Gastroesophageal sphincter (tissue), 4 donors: Measurements from ENCODE around the gene TNC. TPM values are rescaled to one million over a fixed set of nuclear protein-coding genes. Genes with fewer than 3 reads are reported as not detected.

Source experiments
- ATAC-seq: fragments of 150-250 bp; one replicate; pipeline ENCODE4 v1.9.1; 2016; ENCODE audit warnings: mild to moderate bottlenecking, moderate library complexity
- H3K27ac ChIP-seq, 4 donors: fragments of 200-600 bp; sonication (generic) in 3 of 4; 1 replicate in 3 of 4; 2 replicates in 1 of 4; pipeline ENCODE4 v1.5.1; 2016 to 2019
- H3K27me3 ChIP-seq: fragments of 200-600 bp; sonication (generic); one replicate; pipeline ENCODE4 v1.5.1; 2019
- H3K36me3 ChIP-seq, 2 donors: fragments of 200-600 bp; sonication (generic); one replicate each; pipeline ENCODE4 v1.5.1; 2019; ENCODE audit warnings: control low read depth in 1 of 2
- H3K4me1 ChIP-seq, 3 donors: fragments of 200-600 bp; sonication (generic); 1 replicate in 2 of 3; 2 replicates in 1 of 3; pipeline ENCODE4 v1.5.1; 2016 to 2019; ENCODE audit warnings: control low read depth in 2 of 3
- H3K4me3 ChIP-seq, 2 donors: fragments of 200-600 bp; sonication (generic); one replicate each; pipeline ENCODE4 v1.5.1; 2019; ENCODE audit warnings: mild to moderate bottlenecking in 1 of 2, moderate library complexity in 1 of 2
- H3K9me3 ChIP-seq, 3 donors: fragments of 200-600 bp; sonication (generic); one replicate each; pipeline ENCODE4 v1.5.1; 2017 to 2019; ENCODE audit warnings: control low read depth in 2 of 3
- EP300 ChIP-seq: sonication (generic); formaldehyde crosslinking; IDR thresholded peaks from one replicate; pipeline ENCODE4 v1.6.1; 2017; ENCODE audit warnings: antibody characterized with exemption, mild to moderate bottlenecking
- POLR2A ChIP-seq, 2 donors: fragments of 450-650 bp; IDR thresholded peaks; one replicate each; pipeline ENCODE4 v1.6.1; 2017; ENCODE audit warnings: antibody characterized with exemption in 2 of 2, mild to moderate bottlenecking in 2 of 2, moderate library complexity in 1 of 2
- POLR2AphosphoS5 ChIP-seq: sonication (generic); formaldehyde crosslinking; IDR thresholded peaks from one replicate; pipeline ENCODE4 v1.6.1; 2017; ENCODE audit warnings: antibody characterized with exemption
- WGBS, 2 donors: methylation state at CpG; one replicate each; pipeline ENCODE4 v1.1.5; 2018; ENCODE audit warnings: low coverage in 1 of 2; 5-methylcytosine and 5-hydroxymethylcytosine counted together
- total RNA-seq, 4 donors: library from RNA; depleted of rRNA; stranded (reverse); fragments of >200 nt; gene quantifications; one replicate each; pipeline ENCODE4 v1.1.0, GENCODE V29; 2016
- TF ChIP-seq, protein P1 (sequence below), 4 experiments: fragments of 200-600 bp in 2 of 4; fragments of 450-650 bp in 2 of 4; sonication (generic) in 1 of 4; IDR thresholded peaks; one replicate each; pipeline ENCODE4 v1.5.1; 2017 to 2019; ENCODE audit warnings: antibody characterized with exemption in 4 of 4, mild to moderate bottlenecking in 2 of 4, moderate library complexity in 2 of 4

Gene TNC
- total RNA-seq, 4 donors from 2014 or later, result 194 to 799 (median 466) TPM

GRCh38 chr9:115127191-115127817 lies 9.3 kb upstream of the TNC start:
- TF ChIP-seq EP300 (no peak), POLR2A (IDR thresholded peaks at IDR 0.05) (no peak), POLR2AphosphoS5 (no peak)
- TF ChIP-seq, protein P1, sequence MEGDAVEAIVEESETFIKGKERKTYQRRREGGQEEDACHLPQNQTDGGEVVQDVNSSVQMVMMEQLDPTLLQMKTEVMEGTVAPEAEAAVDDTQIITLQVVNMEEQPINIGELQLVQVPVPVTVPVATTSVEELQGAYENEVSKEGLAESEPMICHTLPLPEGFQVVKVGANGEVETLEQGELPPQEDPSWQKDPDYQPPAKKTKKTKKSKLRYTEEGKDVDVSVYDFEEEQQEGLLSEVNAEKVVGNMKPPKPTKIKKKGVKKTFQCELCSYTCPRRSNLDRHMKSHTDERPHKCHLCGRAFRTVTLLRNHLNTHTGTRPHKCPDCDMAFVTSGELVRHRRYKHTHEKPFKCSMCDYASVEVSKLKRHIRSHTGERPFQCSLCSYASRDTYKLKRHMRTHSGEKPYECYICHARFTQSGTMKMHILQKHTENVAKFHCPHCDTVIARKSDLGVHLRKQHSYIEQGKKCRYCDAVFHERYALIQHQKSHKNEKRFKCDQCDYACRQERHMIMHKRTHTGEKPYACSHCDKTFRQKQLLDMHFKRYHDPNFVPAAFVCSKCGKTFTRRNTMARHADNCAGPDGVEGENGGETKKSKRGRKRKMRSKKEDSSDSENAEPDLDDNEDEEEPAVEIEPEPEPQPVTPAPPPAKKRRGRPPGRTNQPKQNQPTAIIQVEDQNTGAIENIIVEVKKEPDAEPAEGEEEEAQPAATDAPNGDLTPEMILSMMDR (IDR thresholded peaks at IDR 0.05), result no peak
- Histone ChIP-seq H3K4me3 (no peak overlapping the region), H3K27me3 (no peaks in the 10 kb centered on the region), H3K4me1 (no peaks in the 10 kb centered on the region), H3K9me3 (peaks cover 0 to 6% (median 0%) of the 10 kb centered on the region in 3 donors), H3K27ac (peak overlapping the region in 1 of 4 donors; percentile 9), H3K36me3 (no peaks in the 10 kb centered on the region)
- no peak for ATAC-seq
- WGBS, 2 donors, result 51 to 58% methylated on average over 4 of the region's 4 CpGs

GRCh38 chr9:115126404-115126803 lies 8.4 kb upstream of the TNC start:
- WGBS, 2 donors, result 65 to 88% methylated on average over 2 of the region's 2 CpGs
- TF ChIP-seq POLR2A (IDR thresholded peaks at IDR 0.05), result no peak
- TF ChIP-seq, protein P1 (IDR thresholded peaks at IDR 0.05), result no peak
- TF ChIP-seq EP300, result no peak
- TF ChIP-seq POLR2AphosphoS5, result no peak
- Histone ChIP-seq H3K27ac (no peak overlapping the region), H3K4me3 (no peak overlapping the region), H3K36me3 (no peaks in the 10 kb centered on the region), H3K4me1 (no peaks in the 10 kb centered on the region), H3K9me3 (peaks cover 0 to 6% (median 0%) of the 10 kb centered on the region in 3 donors), H3K27me3 (no peaks in the 10 kb centered on the region)
- ATAC-seq, result no peak

GRCh38 chr9:115122937-115123336 lies 5.0 kb upstream of the TNC start:
- Histone ChIP-seq H3K27ac (no peak overlapping the region), H3K27me3 (no peaks in the 10 kb centered on the region), H3K4me3 (no peak overlapping the region), H3K9me3 (peaks cover 0 to 6% (median 0%) of the 10 kb centered on the region in 3 donors), H3K36me3 (no peaks in the 10 kb centered on the region), H3K4me1 (peaks cover 0 to 26% (median 0%) of the 10 kb centered on the region in 3 donors)
- ATAC-seq, result no peak
- TF ChIP-seq POLR2A (IDR thresholded peaks at IDR 0.05) (no peak), POLR2AphosphoS5 (no peak), EP300 (no peak)
- TF ChIP-seq, protein P1 (IDR thresholded peaks at IDR 0.05), result no peak
- WGBS, 2 donors, result 80 to 85% methylated on average over 3 to 5 of the region's 5 CpGs

DNA sequence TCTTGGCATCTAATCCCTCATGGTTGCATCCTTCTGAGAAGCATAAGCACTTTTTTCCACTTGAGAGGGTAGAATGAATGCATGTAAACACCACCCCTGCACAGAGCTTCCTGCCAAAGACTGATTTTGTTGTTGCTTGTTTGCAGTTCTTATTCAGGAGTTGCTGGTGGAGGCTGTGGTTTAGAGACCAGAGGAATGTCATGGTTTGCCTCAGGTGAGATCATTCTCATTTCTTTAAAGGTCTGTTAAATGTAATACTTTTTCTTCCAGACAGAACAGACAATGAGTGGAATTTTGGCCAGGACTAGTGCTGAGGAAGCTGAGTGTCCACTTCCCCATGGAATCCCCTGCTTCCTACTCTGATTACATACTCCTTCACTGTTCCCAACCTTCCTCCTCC lies 3.2 kb upstream of the TNC start:
- no peak overlapping the region for H3K27ac ChIP-seq
- H3K9me3 ChIP-seq, result peaks cover 0 to 6% (median 0%) of the 10 kb centered on the region in 3 donors
- no peak for ATAC-seq
- peaks cover 0 to 44% (median 0%) of the 10 kb centered on the region in 3 donors for H3K4me1 ChIP-seq
- no peak overlapping the region for H3K4me3 ChIP-seq
- TF ChIP-seq, protein P1 (IDR thresholded peaks at IDR 0.05), result no peak
- TF ChIP-seq POLR2AphosphoS5 (no peak), EP300 (no peak), POLR2A (IDR thresholded peaks at IDR 0.05) (no peak)
- no peaks in the 10 kb centered on the region for H3K36me3 ChIP-seq
- H3K27me3 ChIP-seq, result no peaks in the 10 kb centered on the region

DNA sequence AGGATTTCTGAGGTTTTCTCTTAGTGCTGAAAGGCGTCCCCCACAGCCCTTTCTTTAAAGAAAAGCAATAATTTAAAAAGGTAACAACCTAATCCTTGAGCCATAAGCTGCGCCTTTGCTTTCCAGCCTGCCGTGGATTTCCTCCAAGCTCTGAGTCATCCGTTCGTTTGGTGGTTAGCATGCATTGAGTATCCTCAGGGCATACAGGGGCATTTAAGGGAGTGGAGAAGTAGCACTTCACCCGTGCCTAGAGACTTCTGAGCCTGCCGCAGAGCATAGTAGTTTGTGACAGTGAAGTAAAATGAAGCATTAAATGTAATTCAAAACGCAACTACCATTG lies 892 bp upstream of the TNC start:
- peak overlapping the region; percentile 42 to 56 for H3K4me3 ChIP-seq
- no peaks in the 10 kb centered on the region for H3K9me3 ChIP-seq
- WGBS, 2 donors, result 1 to 4% methylated on average over 4 to 7 of the region's 8 CpGs
- peak overlapping the region; percentile 85 to 93 (median 90) for H3K27ac ChIP-seq
- peak; percentile 86 for TF ChIP-seq POLR2AphosphoS5
- no peak for TF ChIP-seq POLR2A (IDR thresholded peaks at IDR 0.05)
- H3K4me1 ChIP-seq, result peaks cover 0 to 55% (median 2%) of the 10 kb centered on the region in 3 donors
- H3K27me3 ChIP-seq, result no peaks in the 10 kb centered on the region
- H3K36me3 ChIP-seq, result peaks cover 0 to 8% of the 10 kb centered on the region in 2 donors
- ATAC-seq, result peak; percentile 72
